ENCODE results near the gene GINS2.

Gene GINS2

GRCh38 chr16:85637808-85638647, 50.7 kb downstream of the GINS2 start:
- DNase-seq, result no peak

DNA sequence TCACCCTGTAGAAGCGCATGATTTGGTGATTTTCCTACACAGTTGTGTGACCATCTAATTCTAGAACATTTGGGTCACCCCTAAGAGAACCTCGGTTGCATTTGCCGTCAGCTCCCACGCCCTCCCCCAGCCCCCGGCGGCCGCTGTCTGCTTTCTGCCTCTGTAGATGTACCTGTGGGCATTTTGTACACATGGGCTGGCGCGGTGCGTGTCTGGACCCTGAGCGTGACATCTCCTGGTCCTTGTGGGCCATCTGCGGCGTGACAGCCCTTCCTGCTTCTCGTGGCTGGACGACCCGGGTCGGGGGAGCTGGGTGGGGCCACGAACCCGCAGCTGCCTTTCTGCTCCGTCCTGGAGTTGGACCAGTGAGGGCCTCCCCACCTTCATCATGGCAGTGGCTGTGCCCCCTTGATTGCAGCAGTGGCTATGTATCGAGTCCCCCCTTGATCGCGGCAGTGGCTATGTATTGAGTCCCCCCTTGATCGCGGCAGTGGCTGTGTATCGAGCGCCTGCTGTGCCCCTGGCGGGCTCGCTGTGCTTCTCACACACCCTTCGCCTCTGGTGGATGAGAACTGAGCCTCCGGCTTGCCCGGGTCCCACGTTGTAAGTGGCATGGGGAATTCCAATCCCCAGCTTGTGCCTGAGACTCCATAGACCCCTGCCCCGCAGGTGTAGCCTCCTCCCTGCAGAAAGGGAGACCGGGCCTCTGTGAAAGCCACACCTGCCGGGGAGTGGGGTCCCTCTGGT, 51.5 kb downstream of the GINS2 start:
- DNase-seq, result no peak

DNA sequence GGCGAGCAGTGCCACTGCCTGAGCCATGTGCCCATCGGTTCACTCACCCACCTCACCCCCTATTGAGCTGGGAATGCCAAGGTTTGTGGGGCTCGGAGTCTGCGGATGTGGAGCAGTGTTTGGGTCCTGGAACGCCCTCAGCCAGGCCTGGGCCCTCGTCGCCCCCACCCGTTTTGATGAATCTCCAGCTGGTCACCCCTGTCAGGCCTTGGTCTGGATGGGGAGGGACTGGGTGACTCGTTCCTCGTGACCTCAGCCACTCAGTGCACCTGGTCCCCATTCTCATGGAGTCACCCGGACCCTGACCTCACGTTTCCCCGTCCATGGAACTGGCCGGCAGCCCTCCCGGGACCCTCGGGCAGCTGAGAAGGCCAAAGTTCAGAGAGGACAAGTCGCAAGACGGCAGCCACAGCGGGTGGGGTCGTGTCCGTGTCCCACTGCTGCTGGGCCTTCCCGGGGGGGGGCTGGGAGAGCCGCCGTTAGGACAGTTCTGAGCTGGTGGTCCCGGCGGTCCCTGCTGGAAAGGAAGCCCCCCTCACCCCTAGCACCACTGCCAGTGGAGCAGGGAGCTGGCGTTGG, 52.4 kb downstream of the GINS2 start:
- DNase-seq, result no peak

GRCh38 chr16:85635545-85636140, 53.1 kb downstream of the GINS2 start:
- DNase-seq, result no peak

GRCh38 chr16:85634747-85635544, 53.8 kb downstream of the GINS2 start:
- no peak for DNase-seq

DNA sequence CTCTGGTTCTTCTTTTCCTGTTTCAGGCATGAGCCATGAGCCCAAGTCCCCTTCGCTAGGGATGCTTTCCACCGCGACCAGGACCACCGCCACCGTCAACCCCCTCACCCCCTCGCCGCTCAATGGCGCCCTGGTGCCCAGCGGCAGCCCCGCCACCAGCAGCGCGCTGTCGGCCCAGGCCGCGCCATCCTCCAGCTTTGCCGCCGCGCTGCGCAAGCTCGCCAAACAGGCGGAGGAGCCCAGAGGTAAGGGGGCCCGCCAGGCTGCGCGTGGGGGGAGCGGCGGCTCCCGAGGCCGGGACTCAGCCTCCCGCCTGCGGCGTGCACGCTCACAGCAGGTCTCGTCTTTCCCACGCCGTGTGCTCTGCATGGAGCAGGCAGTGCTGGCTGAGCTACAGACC, 54.9 kb downstream of the GINS2 start:
- DNase-seq, result no peak

DNA sequence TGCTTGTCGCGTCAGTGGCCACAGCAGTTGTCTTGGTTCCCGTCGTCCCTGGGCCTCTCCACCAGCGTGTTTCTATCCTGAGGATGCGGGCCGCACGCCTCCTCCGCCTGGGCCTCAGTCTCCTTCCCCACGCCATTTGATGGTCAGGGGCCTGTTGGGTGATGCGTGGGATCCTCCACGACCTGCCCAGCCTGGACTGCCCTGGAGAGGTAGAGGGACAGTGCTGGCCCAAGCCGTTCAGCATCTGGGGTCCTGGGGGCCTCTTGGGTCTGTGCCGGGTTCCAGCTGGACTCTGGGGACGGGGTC, 55.4 kb downstream of the GINS2 start:
- DNase-seq, result no peak

GRCh38 chr16:85632709-85633437, 55.9 kb downstream of the GINS2 start:
- no peak for DNase-seq

- DNase-seq, result no peak
These were observed 56.9 kb downstream of the GINS2 start for GRCh38 chr16:85631802-85632393.

DNA sequence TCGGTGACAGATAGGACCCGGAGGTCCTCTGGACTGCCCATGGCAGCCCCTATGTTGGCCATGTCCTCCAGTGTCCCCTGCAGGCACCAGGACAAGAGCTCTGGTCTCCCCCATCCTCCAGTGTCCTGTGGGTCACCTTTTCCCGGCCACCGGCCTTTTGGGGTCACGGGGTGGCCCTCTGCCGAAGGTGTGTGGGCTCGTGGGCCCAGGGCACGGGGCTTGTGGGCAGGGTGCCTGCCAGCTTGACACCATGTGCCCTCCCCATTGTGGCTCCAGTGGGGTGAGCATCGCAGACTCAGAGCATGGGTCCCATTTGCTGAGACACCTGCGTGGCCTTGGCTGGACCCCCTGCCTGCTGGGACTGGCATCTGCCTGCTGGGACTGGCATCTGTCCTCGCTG, 57.5 kb downstream of the GINS2 start:
- DNase-seq, result no peak

GRCh38 chr16:85629853-85630252, 58.9 kb downstream of the GINS2 start:
- DNase-seq, result no peak

DNA sequence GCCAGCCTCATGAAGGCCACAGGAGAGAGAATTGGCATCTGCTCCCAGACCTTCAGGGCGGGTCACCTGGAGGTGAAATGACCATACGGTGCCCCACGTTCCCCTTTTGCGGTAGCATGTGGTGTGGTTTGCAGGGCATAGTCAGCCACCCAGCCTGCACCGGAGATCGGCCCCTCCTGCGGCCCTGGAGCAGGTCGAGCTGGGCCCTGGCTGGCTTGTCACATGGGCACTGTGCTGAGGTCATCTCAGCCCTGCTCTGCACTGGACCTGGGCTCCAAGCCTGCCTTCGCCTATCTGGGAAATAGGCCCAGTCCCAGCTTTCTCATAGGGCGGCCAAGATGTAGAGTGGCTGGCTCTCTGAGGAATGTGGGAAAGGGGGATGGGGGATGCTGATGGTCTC, 59.4 kb downstream of the GINS2 start:
- DNase-seq, result no peak

DNA sequence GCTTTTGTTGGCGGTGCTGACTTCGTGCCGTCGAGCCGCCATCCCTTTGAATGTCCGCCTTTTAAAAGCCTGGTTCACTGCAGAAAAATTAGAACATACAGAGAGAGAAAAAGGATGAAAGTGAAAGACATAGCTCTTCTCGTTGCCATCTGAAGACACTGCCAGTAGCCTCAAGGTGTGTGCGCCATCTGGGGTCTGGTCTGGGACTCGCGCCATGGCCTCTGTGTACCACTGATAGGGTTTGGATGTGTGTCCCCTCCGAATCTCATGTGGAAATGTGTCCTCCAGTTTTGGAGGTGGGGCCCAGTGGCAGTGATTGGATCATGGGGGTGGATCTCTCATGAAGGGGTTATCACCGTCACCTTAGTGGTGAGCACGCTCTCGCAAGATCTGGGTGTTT, 60.1 kb downstream of the GINS2 start:
- DNase-seq, result no peak

DNA sequence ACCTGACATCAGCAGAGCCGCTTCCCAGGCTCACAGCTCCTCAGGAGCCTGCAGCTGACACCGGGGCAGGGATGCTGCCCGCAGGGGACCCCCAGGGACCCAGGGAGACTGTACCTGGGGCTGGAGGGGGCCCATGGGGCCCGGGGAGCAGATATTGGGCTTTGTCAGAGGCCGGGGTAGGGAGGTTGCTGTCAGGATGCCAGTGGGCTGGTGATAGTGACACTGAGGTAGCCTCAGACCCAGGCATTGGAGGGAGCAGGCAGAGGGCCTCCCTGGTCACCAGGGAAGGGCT, 60.5 kb downstream of the GINS2 start:
- no peak for DNase-seq

GRCh38 chr16:85627526-85628264, 61.1 kb downstream of the GINS2 start:
- DNase-seq, result no peak

DNA sequence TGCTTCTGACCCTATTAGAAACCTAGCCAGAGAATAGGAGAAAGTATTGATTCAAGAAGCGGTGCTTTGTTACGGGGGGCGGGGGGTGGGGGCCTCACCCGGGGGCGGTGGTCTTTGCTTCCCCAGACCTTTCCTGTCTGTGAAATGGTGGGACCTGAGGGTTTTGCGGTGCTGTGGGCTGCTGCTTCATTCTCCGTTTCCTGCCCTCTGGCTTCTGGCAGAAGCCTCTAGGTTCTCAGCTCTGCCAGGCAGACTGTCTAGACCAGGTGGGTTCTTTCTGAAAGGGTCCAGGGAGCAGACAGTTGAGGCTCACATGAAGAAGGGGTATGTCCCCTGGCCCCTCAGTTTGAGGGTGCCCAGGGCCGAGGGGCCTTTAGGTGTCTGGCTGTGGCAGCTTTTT, 61.7 kb downstream of the GINS2 start:
- no peak for DNase-seq
